HCT116 (cell line): ENCODE data around the gene ATP11B. TPM values are rescaled to one million over a fixed set of nuclear protein-coding genes. Genes with fewer than 3 reads are reported as not detected.

Experiments
- ATAC-seq: fragments of 200-7000 bp; cut with Tn5 transposase; 2 replicates; pipeline ENCODE4 v1.9.1; 2020; ENCODE audit warnings: mild to moderate bottlenecking, moderate library complexity
- BruUV-seq: library from RNA; stranded (reverse); fragments of 400-500 nt; replicated peaks from 2 replicates; lab custom pipeline; 2021; lab: Mats Ljungman, UMichigan
- CTCF ChIA-PET: fragments of 300-600 bp; sonication (Branson Sonifier 250); formaldehyde crosslinking; loops from one replicate; lab custom pipeline; 2021; ENCODE audit warnings: antibody characterized with exemption; lab: Charles Lee
- POLR2A ChIA-PET: fragments of 300-600, 350-600 bp; sonication (Branson Sonifier 250); formaldehyde crosslinking; loops from one replicate; lab custom pipeline; 2021; ENCODE audit warnings: antibody characterized with exemption; lab: Charles Lee
- RAD21 ChIA-PET, 2 experiments: fragments of 300-600 bp; sonication (Branson Sonifier 250); formaldehyde crosslinking; loops; one replicate each; lab custom pipeline; 2023; ENCODE audit warnings: low total read pairs in 2 of 2; ENCODE audit not compliant: uncharacterized antibody in 2 of 2, unreplicated experiment in 2 of 2, low non-redundant PET in 1 of 2; lab: Charles Lee
- DNase-seq: peaks from one replicate; pipeline ENCODE4 v3.0.0-alpha.2; 2010; ENCODE audit warnings: low read depth, low spot score
- H2AFZ ChIP-seq: fragments of 200-600 bp; shearing (Covaris generic), sonication (generic); 2 replicates; pipeline ENCODE4 v1.6.1; 2017; ENCODE audit warnings: low read depth, mixed run types, mixed read lengths, antibody characterized with exemption, low read length; ENCODE audit not compliant: poor library complexity, severe bottlenecking
- H3K27ac ChIP-seq: 2 replicates; pipeline ENCODE4 v1.5.1; 2012; ENCODE audit warnings: low read depth, low read length
- H3K27me3 ChIP-seq: fragments of 200-600 bp; sonication (generic); 2 replicates; pipeline ENCODE4 v1.6.1; 2016; ENCODE audit warnings: mixed run types, low read length, mixed read lengths; ENCODE audit not compliant: insufficient read depth
- H3K36me3 ChIP-seq, 2 experiments: fragments of 200-500 bp in 1 of 2; fragments of 200-600 bp in 1 of 2; sonication (Bioruptor generic) in 1 of 2; sonication (generic) in 1 of 2; 2 replicates each; pipeline versions ENCODE4 v1.5.1 to v1.6.1; 2014 to 2016; ENCODE audit warnings: low read length in 2 of 2, inconsistent platforms in 1 of 2, mixed read lengths in 1 of 2, mixed run types in 1 of 2; ENCODE audit not compliant: insufficient read depth in 2 of 2, control insufficient read depth in 1 of 2
- H3K4me1 ChIP-seq, 2 experiments: fragments of 200-600 bp in 1 of 2; sonication (generic) in 1 of 2; 2 replicates each; pipeline versions ENCODE4 v1.5.1 to v1.6.1; 2012 to 2017; ENCODE audit warnings: low read length in 2 of 2, inconsistent platforms in 1 of 2, mild to moderate bottlenecking in 1 of 2, mixed read lengths in 1 of 2, mixed run types in 1 of 2, moderate library complexity in 1 of 2; ENCODE audit not compliant: insufficient read depth in 2 of 2, control insufficient read depth in 1 of 2
- H3K4me2 ChIP-seq: fragments of 200-600 bp; sonication (generic); 2 replicates; pipeline ENCODE4 v1.6.1; 2017; ENCODE audit warnings: mixed run types, low read length, mixed read lengths
- H3K4me3 ChIP-seq, 2 experiments: fragments of 200-600 bp in 1 of 2; sonication (generic) in 1 of 2; replicated peaks in 1 of 2; 2 replicates each; pipeline ENCODE4 v1.5.1; 2011 to 2016; ENCODE audit warnings: low read length in 2 of 2, control low read depth in 1 of 2, low read depth in 1 of 2, mild to moderate bottlenecking in 1 of 2, mixed read lengths in 1 of 2, mixed run types in 1 of 2
- H3K79me2 ChIP-seq: fragments of 200-600 bp; sonication (generic); 2 replicates; pipeline ENCODE4 v1.6.1; 2017; ENCODE audit warnings: mild to moderate bottlenecking, mixed run types, low read length, moderate library complexity, mixed read lengths; ENCODE audit not compliant: insufficient read depth
- H3K9ac ChIP-seq: fragments of 200-600 bp; sonication (generic); 2 replicates; pipeline ENCODE4 v1.6.1; 2016; ENCODE audit warnings: low read length, mixed read lengths
- H3K9me2 ChIP-seq: fragments of 200-600 bp; sonication (generic), shearing (Covaris generic); 2 replicates; pipeline ENCODE4 v1.6.1; 2017; ENCODE audit warnings: mixed run types, mild to moderate bottlenecking, moderate library complexity; ENCODE audit not compliant: insufficient read depth
- H3K9me3 ChIP-seq, 2 experiments: fragments of 200-500 bp in 1 of 2; fragments of 200-600 bp in 1 of 2; sonication (Bioruptor generic) in 1 of 2; sonication (generic) in 1 of 2; 2 replicates each; pipeline ENCODE4 v1.6.1; 2014 to 2017; ENCODE audit warnings: low read length in 2 of 2, mixed read lengths in 2 of 2, inconsistent platforms in 1 of 2, low read depth in 1 of 2, mild to moderate bottlenecking in 1 of 2, mixed run types in 1 of 2, moderate library complexity in 1 of 2; ENCODE audit not compliant: control insufficient read depth in 1 of 2, insufficient read depth in 1 of 2
- H4K20me1 ChIP-seq: fragments of 200-600 bp; sonication (generic), shearing (Covaris generic); 2 replicates; pipeline ENCODE4 v1.6.1; 2017; ENCODE audit warnings: mixed run types, mild to moderate bottlenecking, moderate library complexity; ENCODE audit not compliant: insufficient read depth
- CBX3 ChIP-seq: IDR thresholded peaks from 2 replicates; pipeline ENCODE4 v1.6.1; 2012; ENCODE audit warnings: low read depth
- CEBPB ChIP-seq: IDR thresholded peaks from 2 replicates; pipeline ENCODE4 v1.6.1; 2012; ENCODE audit warnings: low read depth
- EGR1 ChIP-seq: IDR thresholded peaks from 2 replicates; pipeline ENCODE4 v1.6.1; 2012; ENCODE audit warnings: low read depth
- ELF1 ChIP-seq: IDR thresholded peaks from 2 replicates; pipeline ENCODE4 v1.6.1; 2012; ENCODE audit warnings: low read depth, borderline replicate concordance
- EZH2 ChIP-seq: fragments of 200-600 bp; sonication (generic); IDR thresholded peaks from 2 replicates; pipeline ENCODE4 v1.6.1; 2017; ENCODE audit warnings: antibody characterized with exemption, mixed run types
- EZH2phosphoT487 ChIP-seq: fragments of 200-600 bp; IDR thresholded peaks from 2 replicates; pipeline ENCODE4 v1.6.1; 2018; ENCODE audit warnings: antibody characterized with exemption, borderline replicate concordance
- FOSL1 ChIP-seq: IDR thresholded peaks from 2 replicates; pipeline ENCODE4 v1.6.1; 2012; ENCODE audit warnings: low read depth
- POLR2A ChIP-seq: IDR thresholded peaks from 2 replicates; pipeline ENCODE4 v1.7.0; 2011; ENCODE audit warnings: borderline replicate concordance; ENCODE audit not compliant: insufficient read depth, insufficient read length; ENCODE audit errors: extremely low read depth
- POLR2AphosphoS5 ChIP-seq: IDR thresholded peaks from 2 replicates; pipeline ENCODE4 v1.6.1; 2011; ENCODE audit warnings: mild to moderate bottlenecking, low read depth, low read length, moderate library complexity
- RAD21 ChIP-seq: IDR thresholded peaks from 2 replicates; pipeline ENCODE4 v1.6.1; 2012; ENCODE audit warnings: low read depth, mild to moderate bottlenecking
- SIN3A ChIP-seq: IDR thresholded peaks from 2 replicates; pipeline ENCODE4 v1.6.1; 2012; ENCODE audit warnings: low read depth
- SP1 ChIP-seq: IDR thresholded peaks from 2 replicates; pipeline ENCODE4 v1.6.1; 2012; ENCODE audit warnings: low read depth
- SRF ChIP-seq: IDR thresholded peaks from 2 replicates; pipeline ENCODE4 v1.6.1; 2012; ENCODE audit warnings: low read depth
- TCF7L2 ChIP-seq: IDR thresholded peaks from 2 replicates; pipeline ENCODE4 v1.7.0; 2011; ENCODE audit warnings: borderline replicate concordance, inconsistent platforms; ENCODE audit not compliant: insufficient read depth, insufficient read length; ENCODE audit errors: extremely low read depth
- ZNF274 ChIP-seq: fragments of 200-500 bp; sonication (Bioruptor generic); IDR thresholded peaks from 2 replicates; pipeline ENCODE4 v1.6.1; 2014; ENCODE audit warnings: mild to moderate bottlenecking, low read depth, low read length, inconsistent platforms
- intact Hi-C: fragments of 100-400 bp; cut with micrococcal nuclease; formaldehyde crosslinking; loops from 2 replicates; pipeline ENCODE4 v1.10.0; 2022
- total RNA-seq: library from RNA; stranded (reverse); gene quantifications from one replicate; pipeline ENCODE4 v1.2.1, GENCODE V29; 2021; ENCODE audit not compliant: unreplicated experiment
- TF ChIP-seq, protein P1 (sequence below): IDR thresholded peaks from 2 replicates; pipeline ENCODE4 v1.6.1; 2012
- TF ChIP-seq, protein P2 (sequence below): IDR thresholded peaks from 2 replicates; pipeline ENCODE4 v1.6.1; 2012
- TF ChIP-seq, protein P3 (sequence below), 3 experiments: fragments of 200-600 bp in 1 of 3; sonication (generic) in 1 of 3; IDR thresholded peaks in 2 of 3; conservative IDR thresholded peaks in 1 of 3; 2 replicates each; pipeline ENCODE4 v1.5.1; 2012 to 2017; ENCODE audit warnings: low read depth in 2 of 3, low read length in 2 of 3, antibody characterized with exemption in 1 of 3, borderline replicate concordance in 1 of 3, control low read depth in 1 of 3, mild to moderate bottlenecking in 1 of 3, mixed read lengths in 1 of 3, mixed run types in 1 of 3, moderate library complexity in 1 of 3; ENCODE audit not compliant: insufficient read depth in 1 of 3
- TF ChIP-seq, protein P4 (sequence below): IDR thresholded peaks from 2 replicates; pipeline ENCODE4 v1.6.1; 2012; ENCODE audit warnings: low read depth

ATP11B gene
- total RNA-seq, 1 experiment from 2014 or later, result 53.0 TPM

DNA sequence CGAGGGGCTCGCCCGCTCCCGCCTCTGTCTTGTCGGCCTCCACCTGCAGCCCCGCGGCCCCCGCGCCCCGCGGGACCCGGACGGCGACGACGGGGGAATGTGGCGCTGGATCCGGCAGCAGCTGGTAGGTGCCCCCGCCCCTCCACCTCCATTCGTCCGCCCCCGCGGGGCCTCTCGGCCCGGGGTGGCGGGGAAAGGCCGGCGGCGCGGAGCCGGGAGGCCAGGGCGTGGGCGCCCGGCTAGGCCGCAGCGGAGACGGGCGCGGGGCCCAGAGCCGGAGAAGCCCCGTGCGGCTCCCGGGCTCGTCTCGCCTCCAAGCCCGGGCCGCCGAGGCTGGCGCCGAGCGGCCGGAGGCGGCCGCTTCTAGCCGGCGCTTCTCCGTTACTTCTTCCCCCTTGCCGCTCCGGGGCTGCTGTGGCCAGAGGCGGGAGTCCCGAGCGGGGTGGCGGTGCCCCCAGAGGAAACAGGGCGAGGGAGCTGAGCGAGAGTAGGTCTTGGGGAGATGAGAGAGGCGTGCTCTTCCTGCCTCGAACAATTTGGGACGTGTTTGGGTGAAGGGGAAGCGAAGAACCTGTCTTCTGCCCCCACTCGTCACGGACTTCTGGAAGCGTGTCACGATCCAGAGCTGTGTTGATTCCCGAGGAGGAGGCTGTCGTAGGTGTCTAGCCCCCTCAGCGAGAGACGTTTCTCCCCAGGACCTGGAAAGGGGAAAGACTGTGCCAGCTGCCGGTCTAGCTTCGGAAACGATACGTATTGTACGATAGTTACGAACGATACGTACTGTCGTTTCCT, 555 bp downstream of the ATP11B start:
- Histone ChIP-seq H3K4me2 (peak overlapping the region; percentile 76), H2AFZ (no peak overlapping the region), H3K27ac (peak overlapping the region; percentile 85), H3K79me2 (peaks cover 48% of the 10 kb centered on the region), H4K20me1 (no peaks in the 10 kb centered on the region), H3K9ac (peak overlapping the region; percentile 80), H3K9me2 (no peaks in the 10 kb centered on the region), H3K36me3 (no peaks in the 10 kb centered on the region), H3K4me3 (peak overlapping the region; percentile 89 to 91), H3K9me3 (no peaks in the 10 kb centered on the region), H3K27me3 (no peaks in the 10 kb centered on the region), H3K4me1 (peaks cover 11 to 20% of the 10 kb centered on the region in 2 experiments; a peak in 3 of 4 replicates)
- ChIA-PET CTCF (no interaction called here), POLR2A (no interaction called here), RAD21 (no interaction called here)
- intact Hi-C loops, result no loop called here
- peak; percentile 66 for ATAC-seq
- no TSS peak for BruUV-seq
- DNase-seq, result no peak
- TF ChIP-seq FOSL1 (no peak), SRF (no peak), CEBPB (no peak), EZH2phosphoT487 (no peak), ELF1 (no peak), RAD21 (no peak), POLR2A (no peak), CBX3 (no peak), ZNF274 (no peak), EGR1 (peak; percentile 52), SP1 (no peak), EZH2 (no peak), SIN3A (no peak), POLR2AphosphoS5 (0 out of 2 replicates have a peak, but pooled peaks have one; percentile 6), TCF7L2 (no peak)
- TF ChIP-seq, protein P1, sequence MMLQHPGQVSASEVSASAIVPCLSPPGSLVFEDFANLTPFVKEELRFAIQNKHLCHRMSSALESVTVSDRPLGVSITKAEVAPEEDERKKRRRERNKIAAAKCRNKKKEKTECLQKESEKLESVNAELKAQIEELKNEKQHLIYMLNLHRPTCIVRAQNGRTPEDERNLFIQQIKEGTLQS, result no peak
- TF ChIP-seq, protein P2, sequence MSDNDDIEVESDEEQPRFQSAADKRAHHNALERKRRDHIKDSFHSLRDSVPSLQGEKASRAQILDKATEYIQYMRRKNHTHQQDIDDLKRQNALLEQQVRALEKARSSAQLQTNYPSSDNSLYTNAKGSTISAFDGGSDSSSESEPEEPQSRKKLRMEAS, result peak; percentile 24; the same call in 1 of the 2 replicates
- TF ChIP-seq, protein P3, sequence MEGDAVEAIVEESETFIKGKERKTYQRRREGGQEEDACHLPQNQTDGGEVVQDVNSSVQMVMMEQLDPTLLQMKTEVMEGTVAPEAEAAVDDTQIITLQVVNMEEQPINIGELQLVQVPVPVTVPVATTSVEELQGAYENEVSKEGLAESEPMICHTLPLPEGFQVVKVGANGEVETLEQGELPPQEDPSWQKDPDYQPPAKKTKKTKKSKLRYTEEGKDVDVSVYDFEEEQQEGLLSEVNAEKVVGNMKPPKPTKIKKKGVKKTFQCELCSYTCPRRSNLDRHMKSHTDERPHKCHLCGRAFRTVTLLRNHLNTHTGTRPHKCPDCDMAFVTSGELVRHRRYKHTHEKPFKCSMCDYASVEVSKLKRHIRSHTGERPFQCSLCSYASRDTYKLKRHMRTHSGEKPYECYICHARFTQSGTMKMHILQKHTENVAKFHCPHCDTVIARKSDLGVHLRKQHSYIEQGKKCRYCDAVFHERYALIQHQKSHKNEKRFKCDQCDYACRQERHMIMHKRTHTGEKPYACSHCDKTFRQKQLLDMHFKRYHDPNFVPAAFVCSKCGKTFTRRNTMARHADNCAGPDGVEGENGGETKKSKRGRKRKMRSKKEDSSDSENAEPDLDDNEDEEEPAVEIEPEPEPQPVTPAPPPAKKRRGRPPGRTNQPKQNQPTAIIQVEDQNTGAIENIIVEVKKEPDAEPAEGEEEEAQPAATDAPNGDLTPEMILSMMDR (IDR thresholded peaks at IDR 0.05 in 2 of 3, conservative IDR thresholded peaks at IDR 0.05 in 1 of 3; ENCODE audit: borderline replicate concordance in 1 of 3, insufficient read depth in 1 of 3, low read depth in 2 of 3, low read length in 2 of 3), result no peak
- TF ChIP-seq, protein P4, sequence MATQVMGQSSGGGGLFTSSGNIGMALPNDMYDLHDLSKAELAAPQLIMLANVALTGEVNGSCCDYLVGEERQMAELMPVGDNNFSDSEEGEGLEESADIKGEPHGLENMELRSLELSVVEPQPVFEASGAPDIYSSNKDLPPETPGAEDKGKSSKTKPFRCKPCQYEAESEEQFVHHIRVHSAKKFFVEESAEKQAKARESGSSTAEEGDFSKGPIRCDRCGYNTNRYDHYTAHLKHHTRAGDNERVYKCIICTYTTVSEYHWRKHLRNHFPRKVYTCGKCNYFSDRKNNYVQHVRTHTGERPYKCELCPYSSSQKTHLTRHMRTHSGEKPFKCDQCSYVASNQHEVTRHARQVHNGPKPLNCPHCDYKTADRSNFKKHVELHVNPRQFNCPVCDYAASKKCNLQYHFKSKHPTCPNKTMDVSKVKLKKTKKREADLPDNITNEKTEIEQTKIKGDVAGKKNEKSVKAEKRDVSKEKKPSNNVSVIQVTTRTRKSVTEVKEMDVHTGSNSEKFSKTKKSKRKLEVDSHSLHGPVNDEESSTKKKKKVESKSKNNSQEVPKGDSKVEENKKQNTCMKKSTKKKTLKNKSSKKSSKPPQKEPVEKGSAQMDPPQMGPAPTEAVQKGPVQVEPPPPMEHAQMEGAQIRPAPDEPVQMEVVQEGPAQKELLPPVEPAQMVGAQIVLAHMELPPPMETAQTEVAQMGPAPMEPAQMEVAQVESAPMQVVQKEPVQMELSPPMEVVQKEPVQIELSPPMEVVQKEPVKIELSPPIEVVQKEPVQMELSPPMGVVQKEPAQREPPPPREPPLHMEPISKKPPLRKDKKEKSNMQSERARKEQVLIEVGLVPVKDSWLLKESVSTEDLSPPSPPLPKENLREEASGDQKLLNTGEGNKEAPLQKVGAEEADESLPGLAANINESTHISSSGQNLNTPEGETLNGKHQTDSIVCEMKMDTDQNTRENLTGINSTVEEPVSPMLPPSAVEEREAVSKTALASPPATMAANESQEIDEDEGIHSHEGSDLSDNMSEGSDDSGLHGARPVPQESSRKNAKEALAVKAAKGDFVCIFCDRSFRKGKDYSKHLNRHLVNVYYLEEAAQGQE, result no peak
